ENCODE results near the gene KASH5. TPM values are rescaled to one million over a fixed set of nuclear protein-coding genes. Genes with fewer than 3 reads are reported as not detected.

Gene KASH5
- total and polyA plus RNA-seq, 2 of the 8 experiments (the other 6 are each of a cell fraction or from before 2014, with no cell fraction given), result 0.05 to 0.19 TPM

GRCh38 chr19:49407079-49407478 is 19.0 kb downstream of the KASH5 start:
- H3K27me3 ChIP-seq (replicated peaks in 1 of 4; ENCODE audit: control insufficient read depth in 3 of 4, extremely low read depth in 1 of 4, insufficient read depth in 3 of 4, low read length in 3 of 4), result no peaks in the 10 kb centered on the region
- H3K4me1 ChIP-seq (replicated peaks in 1 of 4; ENCODE audit: control insufficient read depth in 3 of 4, insufficient read depth in 4 of 4, low read length in 3 of 4), result peaks cover 5 to 18% (median 11%) of the 10 kb centered on the region in 4 experiments
- H3K56ac ChIP-seq (replicated peaks; ENCODE audit: insufficient read length, low read depth, low read length), result no peak overlapping the region
- H3K36me3 ChIP-seq (ENCODE audit: control insufficient read depth in 2 of 4, insufficient read depth in 4 of 4, low read length in 3 of 4), result no peaks in the 10 kb centered on the region
- no peaks in the 10 kb centered on the region for H3K23me2 ChIP-seq (ENCODE audit: low read depth, low read length)
- no peak overlapping the region for H2AFZ ChIP-seq (ENCODE audit: low read length)
- no peaks in the 10 kb centered on the region for H4K20me1 ChIP-seq (replicated peaks in 1 of 2; ENCODE audit: control insufficient read depth in 1 of 2, insufficient read depth in 2 of 2, low read length in 2 of 2)
- 0 out of 2 replicates have a peak overlapping the region, but pooled peaks have one; percentile 15 for H2BK20ac ChIP-seq (ENCODE audit: low read length)
- no peak overlapping the region for H3K18ac ChIP-seq (ENCODE audit: extremely low read depth, low read length)
- no peak for DNase-seq (ENCODE audit: low read depth in 1 of 2, low spot score in 2 of 2)
- POLR2A ChIA-PET (ENCODE audit: partially characterized antibody), result interaction anchor here (0.8 to 2.2 kb wide), 3 partner anchors 9 to 14 kb away, joined by 5 to 9 read pairs (median 8); no protein-coding TSS in a partner anchor
- H2BK120ac ChIP-seq (replicated peaks; ENCODE audit: low read depth, low read length), result no peak overlapping the region
- 91% methylated on average over 4 of the region's 7 CpGs; no CpG with 5 or more reads in 1 of the 2 experiments for WGBS, 2 experiments (ENCODE audit: extremely low coverage in 1 of 2, insufficient coverage in 1 of 2, insufficient read length in 1 of 2, insufficient replicate concordance in 2 of 2, low coverage in 1 of 2, low lambda C conversion rate in 2 of 2, missing lambda C conversion rate in 1 of 2)
- no peak overlapping the region for H3K14ac ChIP-seq (ENCODE audit: insufficient read length)
- H4K91ac ChIP-seq (replicated peaks; ENCODE audit: insufficient read length, low read length), result no peak overlapping the region
- H3K79me2 ChIP-seq (ENCODE audit: control insufficient read depth in 1 of 2, insufficient read depth in 2 of 2, low read length in 2 of 2), result no peaks in the 10 kb centered on the region
- H4K5ac ChIP-seq (ENCODE audit: insufficient read length, low read depth, low read length), result no peak overlapping the region
- no peak overlapping the region for H3K4ac ChIP-seq (replicated peaks; ENCODE audit: insufficient read length, low read depth, low read length)
- CTCF ChIA-PET (ENCODE audit: partially characterized antibody), result interaction anchor here (1.1 to 2.3 kb wide), 8 partner anchors 9 to 26 kb away, joined by 3 to 24 read pairs (median 5); partner anchors contain the start of gene GFY
- H3K4me3 ChIP-seq (ENCODE audit: extremely low read depth in 1 of 4, insufficient read depth in 2 of 4, low read depth in 3 of 4, low read length in 4 of 4), result no peak overlapping the region
- no peak overlapping the region for H2BK5ac ChIP-seq (ENCODE audit: low read depth, low read length)
- H3K9ac ChIP-seq (replicated peaks in 1 of 4; ENCODE audit: extremely low read depth in 1 of 4, low read depth in 3 of 4, low read length in 3 of 4), result no peak overlapping the region
- no peak for FAIRE-seq
- no peaks in the 10 kb centered on the region for H3K79me1 ChIP-seq (ENCODE audit: low read depth, low read length)
- H4K8ac ChIP-seq (ENCODE audit: extremely low read depth, insufficient read depth, low read length), result no peak overlapping the region
- no peak overlapping the region for H2BK12ac ChIP-seq (ENCODE audit: low read depth, low read length)
- no peak for TF ChIP-seq SIX5 (IDR thresholded peaks at IDR 0.05; ENCODE audit: low read depth, low read length)
- no peak for TF ChIP-seq GTF2F1 (IDR thresholded peaks at IDR 0.05; ENCODE audit: borderline replicate concordance, low read depth, low read length)
- no peaks in the 10 kb centered on the region for H3K9me3 ChIP-seq (ENCODE audit: insufficient read depth in 2 of 2, low read depth in 1 of 2, low read length in 1 of 2)
- H3K27ac ChIP-seq (ENCODE audit: low read depth, low read length), result no peak overlapping the region
- H3K4me2 ChIP-seq (ENCODE audit: insufficient read depth in 1 of 2, low read depth in 2 of 2, low read length in 2 of 2), result no peak overlapping the region
- no peak overlapping the region for H2BK15ac ChIP-seq (ENCODE audit: low read length)
- H3K23ac ChIP-seq (ENCODE audit: insufficient read length), result no peak overlapping the region
- H2AK5ac ChIP-seq (ENCODE audit: low read depth, low read length), result no peak overlapping the region
